Measurements from ENCODE around the gene FANCI. TPM values are rescaled to one million over a fixed set of nuclear protein-coding genes. Genes with fewer than 3 reads are reported as not detected.

The FANCI gene
- total RNA-seq, 4 donors from 2014 or later, result 0.80 to 3.3 (median 2.7) TPM

DNA sequence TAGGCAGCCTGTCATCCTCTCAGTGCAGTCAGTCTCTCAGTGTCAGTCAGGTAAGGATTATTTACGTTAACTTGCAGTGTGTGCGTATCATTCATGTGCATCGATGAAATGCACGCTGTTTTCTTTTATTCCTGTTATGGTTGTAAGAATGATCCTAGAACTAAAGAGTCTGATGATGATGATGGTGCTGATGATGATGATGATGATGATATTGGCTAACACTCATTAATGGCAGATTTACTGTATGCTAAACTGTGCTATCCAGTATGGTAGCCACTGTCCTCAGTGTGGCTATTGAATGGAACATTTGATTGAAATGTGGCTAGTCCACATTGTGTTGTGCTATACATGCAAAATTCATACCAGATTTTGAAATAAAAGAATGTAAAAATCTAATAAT lies 39.4 kb downstream of the FANCI start:
- H3K36me3 ChIP-seq, result no peaks in the 10 kb centered on the region
- ATAC-seq, result no peak
- no peak overlapping the region for H3K4me3 ChIP-seq
- no peak for TF ChIP-seq POLR2A (IDR thresholded peaks at IDR 0.05)
- TF ChIP-seq, protein P1, sequence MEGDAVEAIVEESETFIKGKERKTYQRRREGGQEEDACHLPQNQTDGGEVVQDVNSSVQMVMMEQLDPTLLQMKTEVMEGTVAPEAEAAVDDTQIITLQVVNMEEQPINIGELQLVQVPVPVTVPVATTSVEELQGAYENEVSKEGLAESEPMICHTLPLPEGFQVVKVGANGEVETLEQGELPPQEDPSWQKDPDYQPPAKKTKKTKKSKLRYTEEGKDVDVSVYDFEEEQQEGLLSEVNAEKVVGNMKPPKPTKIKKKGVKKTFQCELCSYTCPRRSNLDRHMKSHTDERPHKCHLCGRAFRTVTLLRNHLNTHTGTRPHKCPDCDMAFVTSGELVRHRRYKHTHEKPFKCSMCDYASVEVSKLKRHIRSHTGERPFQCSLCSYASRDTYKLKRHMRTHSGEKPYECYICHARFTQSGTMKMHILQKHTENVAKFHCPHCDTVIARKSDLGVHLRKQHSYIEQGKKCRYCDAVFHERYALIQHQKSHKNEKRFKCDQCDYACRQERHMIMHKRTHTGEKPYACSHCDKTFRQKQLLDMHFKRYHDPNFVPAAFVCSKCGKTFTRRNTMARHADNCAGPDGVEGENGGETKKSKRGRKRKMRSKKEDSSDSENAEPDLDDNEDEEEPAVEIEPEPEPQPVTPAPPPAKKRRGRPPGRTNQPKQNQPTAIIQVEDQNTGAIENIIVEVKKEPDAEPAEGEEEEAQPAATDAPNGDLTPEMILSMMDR (IDR thresholded peaks at IDR 0.05 in 4 of 5, conservative IDR thresholded peaks at IDR 0.05 in 1 of 5), result no peak
- in situ Hi-C loops (cut with MboI; ENCODE audit: low sequenced_read_pairs in 4 of 4), result no loop called here
- no peak overlapping the region for H3K27ac ChIP-seq
- no peaks in the 10 kb centered on the region for H3K27me3 ChIP-seq
- intact Hi-C loops (cut with DNase I; ENCODE audit: low total_unique reads), result no loop called here
- no peaks in the 10 kb centered on the region for H3K4me1 ChIP-seq
- H3K9me3 ChIP-seq, result no peaks in the 10 kb centered on the region
- no peak for DNase-seq

DNA sequence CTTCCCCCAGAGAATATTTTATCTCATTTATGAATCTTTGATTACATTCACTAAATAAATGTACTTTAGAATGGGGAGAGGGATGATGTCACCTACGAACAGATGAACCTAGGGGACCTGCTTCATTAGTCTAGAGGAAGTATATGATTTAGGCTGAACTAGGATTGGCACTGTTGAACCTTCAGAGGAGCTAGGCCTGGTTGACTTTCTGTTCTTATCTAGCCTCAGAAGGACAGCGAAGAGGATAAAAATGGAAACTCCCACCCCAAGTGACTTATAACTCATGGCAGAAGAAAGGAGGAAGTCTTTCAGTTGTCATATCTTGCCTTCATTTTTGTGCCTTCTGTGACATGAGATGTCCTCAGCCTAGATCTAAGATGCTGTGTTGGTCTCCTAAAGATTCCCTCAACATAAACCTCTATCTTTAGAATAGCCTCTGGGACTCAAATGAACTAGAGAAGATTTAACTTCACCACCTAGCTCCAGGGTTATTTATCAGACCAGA lies 48.2 kb downstream of the FANCI start:
- intact Hi-C loops (cut with DNase I; ENCODE audit: low total_unique reads) (no loop called here), in situ Hi-C loops (cut with MboI; ENCODE audit: low sequenced_read_pairs in 4 of 4) (no loop called here)
- Histone ChIP-seq H3K27me3 (no peaks in the 10 kb centered on the region), H3K4me3 (no peak overlapping the region), H3K9me3 (no peaks in the 10 kb centered on the region), H3K27ac (no peak overlapping the region), H3K36me3 (no peaks in the 10 kb centered on the region), H3K4me1 (no peaks in the 10 kb centered on the region)
- ATAC-seq (no peak), DNase-seq (no peak)
- TF ChIP-seq, protein P1 (IDR thresholded peaks at IDR 0.05 in 4 of 5, conservative IDR thresholded peaks at IDR 0.05 in 1 of 5), result no peak
- TF ChIP-seq POLR2A (IDR thresholded peaks at IDR 0.05), result no peak

DNA sequence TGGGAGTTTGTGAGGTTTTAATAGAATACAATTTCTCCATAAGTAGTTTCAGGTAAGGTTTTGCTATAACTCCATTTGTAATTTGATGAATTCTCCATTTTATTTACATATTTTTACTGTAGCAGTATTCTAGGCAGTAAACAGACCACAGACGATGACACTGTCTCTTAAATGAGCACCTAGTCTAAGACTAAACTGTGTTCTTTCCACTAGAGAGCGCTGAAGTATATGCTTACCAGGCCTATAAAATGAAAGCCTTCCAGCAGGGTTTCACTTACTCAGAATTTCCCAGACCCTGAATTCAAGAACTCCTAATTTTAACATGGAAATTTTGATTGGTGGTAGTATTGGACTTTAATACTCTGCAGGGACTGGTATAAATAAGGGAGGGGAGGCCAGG lies 49.2 kb downstream of the FANCI start:
- in situ Hi-C loops (cut with MboI; ENCODE audit: low sequenced_read_pairs in 4 of 4) (no loop called here), intact Hi-C loops (cut with DNase I; ENCODE audit: low total_unique reads) (no loop called here)
- no peaks in the 10 kb centered on the region for H3K36me3 ChIP-seq
- H3K27me3 ChIP-seq, result no peaks in the 10 kb centered on the region
- DNase-seq (no peak), ATAC-seq (no peak)
- TF ChIP-seq, protein P1 (IDR thresholded peaks at IDR 0.05 in 4 of 5, conservative IDR thresholded peaks at IDR 0.05 in 1 of 5), result no peak
- no peak for TF ChIP-seq POLR2A (IDR thresholded peaks at IDR 0.05)
- no peak overlapping the region for H3K27ac ChIP-seq
- H3K9me3 ChIP-seq, result no peaks in the 10 kb centered on the region
- H3K4me1 ChIP-seq, result no peaks in the 10 kb centered on the region
- H3K4me3 ChIP-seq, result no peak overlapping the region

DNA sequence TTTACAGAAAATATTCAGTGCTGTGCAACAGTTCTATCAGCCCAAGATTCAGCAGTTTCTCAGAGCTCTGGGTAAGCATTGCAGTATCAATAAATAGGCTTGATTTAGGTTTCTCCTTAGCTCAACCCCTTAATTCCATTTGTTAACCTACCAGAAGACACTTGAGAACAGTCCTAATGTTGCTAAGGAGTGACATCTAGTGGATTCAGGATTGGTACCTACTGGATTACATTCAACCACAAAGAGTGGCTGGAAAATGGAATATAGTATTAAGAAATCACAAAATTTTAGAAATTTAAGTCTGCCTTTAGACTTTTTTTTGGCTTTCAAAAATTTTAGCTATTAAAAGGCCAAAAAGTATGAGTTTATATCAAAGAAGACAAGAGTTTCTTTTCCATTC lies 56.1 kb downstream of the FANCI start:
- Histone ChIP-seq H3K27ac (no peak overlapping the region), H3K9me3 (no peaks in the 10 kb centered on the region), H3K36me3 (no peaks in the 10 kb centered on the region), H3K4me3 (no peak overlapping the region), H3K4me1 (no peaks in the 10 kb centered on the region), H3K27me3 (no peaks in the 10 kb centered on the region)
- in situ Hi-C loops (cut with MboI; ENCODE audit: low sequenced_read_pairs in 4 of 4), result no loop called here
- ATAC-seq (no peak), DNase-seq (no peak)
- TF ChIP-seq POLR2A (IDR thresholded peaks at IDR 0.05), result no peak
- TF ChIP-seq, protein P1 (IDR thresholded peaks at IDR 0.05 in 4 of 5, conservative IDR thresholded peaks at IDR 0.05 in 1 of 5), result no peak
- intact Hi-C loops (cut with DNase I; ENCODE audit: low total_unique reads), result loop anchor here (2.0 kb wide), 1 partner anchor 93 kb away; no protein-coding TSS in a partner anchor

Data from gastrocnemius medialis (tissue), 4 donors.